ENCODE measurements around the gene ACHE. TPM values are rescaled to one million over a fixed set of nuclear protein-coding genes. Genes with fewer than 3 reads are reported as not detected.

Gene ACHE
- total RNA-seq (2022; extraction: Qiagen RNA extraction) = 2.4 to 3.2 TPM (median 3.0 TPM) in 5 replicates

GRCh38 chr7:100895701-100895955 is at the start of gene ACHE:
Gene ACHE, minus strand, starts transcription at chr7:100895888. Its CDS starts 1,656 bp downstream, at chr7:100894232.

GRCh38 chr7:100888988-100889750 is 6.5 kb downstream of the ACHE start, which contains the start of gene UFSP1:
Gene UFSP1, minus strand, starts transcription at chr7:100889715. Its CDS starts 444 bp downstream, at chr7:100889271.

GRCh38 chr7:100874577-100875355 is 20.9 kb downstream of the ACHE start, which contains the start of gene SRRT:
Gene SRRT, plus strand, starts transcription at chr7:100875103. Its CDS starts 488 bp downstream, at chr7:100875591.

DNA sequence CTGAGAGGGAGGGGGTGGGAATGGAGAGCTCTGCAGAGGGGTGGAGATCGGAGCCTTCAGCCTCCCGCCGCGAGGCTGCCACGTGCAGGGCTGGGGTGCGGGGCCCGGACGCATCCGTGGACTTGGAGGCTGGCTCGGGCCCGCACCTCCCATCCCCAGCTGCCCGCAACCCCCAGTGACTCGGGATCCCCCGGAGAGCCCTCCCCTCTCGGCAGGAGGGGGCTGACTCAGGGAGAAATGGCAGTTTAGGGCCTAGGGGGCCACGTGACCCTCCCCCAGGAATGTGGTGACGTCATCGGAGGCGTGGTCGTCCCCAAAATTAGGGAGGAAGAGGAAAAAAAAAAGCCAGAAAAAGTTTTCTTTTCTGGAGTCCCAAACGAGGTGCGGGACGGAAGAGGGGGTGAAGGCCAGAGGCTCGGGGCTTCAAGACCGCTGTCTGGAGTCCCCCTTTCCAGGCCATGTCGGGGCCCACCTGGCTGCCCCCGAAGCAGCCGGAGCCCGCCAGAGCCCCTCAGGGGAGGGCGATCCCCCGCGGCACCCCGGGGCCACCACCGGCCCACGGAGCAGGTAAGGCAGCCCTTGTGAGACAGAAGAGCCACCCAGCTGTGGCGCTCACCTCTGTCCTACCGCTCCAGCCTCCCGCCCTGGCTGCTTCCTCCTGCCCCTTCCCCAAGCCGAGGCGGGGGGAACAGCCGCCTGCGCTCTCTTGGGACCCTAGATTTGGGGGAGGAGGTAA is 28.5 kb downstream of the ACHE start, which contains the start of gene TRIP6:
TSS of gene TRIP6 (plus strand) at position 348 of the 736 bp plus-strand sequence. CDS start at position 459, 111 bp downstream.

DNA sequence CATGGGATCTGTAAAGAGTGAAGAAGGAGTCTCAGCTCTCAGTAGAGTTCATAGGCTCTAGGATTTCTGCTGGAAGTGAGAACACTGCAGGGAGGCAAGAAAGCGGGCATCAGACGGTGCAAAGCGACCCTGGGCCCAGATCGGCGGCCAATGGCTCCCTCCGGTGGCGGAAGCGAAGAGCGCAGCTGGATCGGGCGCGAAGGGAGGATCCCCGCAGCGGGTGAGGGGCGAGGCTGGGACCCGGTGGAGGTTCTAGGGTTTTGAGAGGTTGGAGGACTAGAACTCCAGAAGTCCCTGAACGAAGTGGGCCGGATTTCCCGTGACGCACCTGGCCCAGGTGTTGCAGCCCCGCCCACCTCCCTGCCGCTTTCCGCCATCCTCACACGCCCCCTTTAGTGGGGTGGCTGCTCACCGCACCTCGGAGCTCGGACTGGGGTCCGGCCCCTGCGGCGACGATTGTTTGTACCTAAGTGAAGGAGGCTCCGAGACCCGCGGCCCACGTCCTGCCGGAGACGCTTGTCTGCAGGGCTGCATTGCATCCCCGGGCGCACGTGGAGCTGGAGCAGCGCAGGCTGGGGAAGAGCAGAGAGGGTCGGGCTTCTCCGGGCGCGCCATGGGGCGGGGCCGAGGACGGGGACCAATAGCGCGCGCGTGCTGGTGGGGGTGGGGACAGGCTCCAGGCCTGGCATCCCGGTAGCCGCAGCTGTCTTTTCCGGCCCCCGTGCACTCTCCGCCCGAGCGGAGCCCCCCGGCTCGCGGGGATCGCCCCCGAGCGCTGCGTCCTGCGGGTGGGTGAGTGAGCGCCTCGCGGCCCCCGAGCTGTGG is 43.4 kb downstream of the ACHE start, which contains the start of gene SLC12A9:
TSS of gene SLC12A9 (plus strand) at position 666 of the 825 bp plus-strand sequence. CDS start 1,485 bp downstream, outside the sequence.

Other genes with a start within 250 kb of the ACHE start
- not detected in 5 replicates for gene ACTL6B, start 239.4 kb downstream of the ACHE start, total RNA-seq (2022; extraction: Qiagen RNA extraction)
- 194 to 257 TPM (median 243 TPM) in 5 replicates for gene GNB2, start 222.1 kb downstream of the ACHE start, total RNA-seq (2022; extraction: Qiagen RNA extraction)
- 14.9 to 18.4 TPM (median 16.5 TPM) in 5 replicates for gene GIGYF1, start 201.6 kb downstream of the ACHE start, total RNA-seq (2022; extraction: Qiagen RNA extraction)
- gene POP7, start 189.8 kb downstream of the ACHE start, total RNA-seq (2022; extraction: Qiagen RNA extraction) = 65.5 to 91.5 TPM (median 89.7 TPM) in 5 replicates
- not detected in 5 replicates for gene EPO, start 175.4 kb downstream of the ACHE start, total RNA-seq (2022; extraction: Qiagen RNA extraction)
- not detected in 5 replicates for gene ZAN, start 162.3 kb downstream of the ACHE start, total RNA-seq (2022; extraction: Qiagen RNA extraction)
- gene EPHB4, start 68.4 kb downstream of the ACHE start, total RNA-seq (2022; extraction: Qiagen RNA extraction) = 38.1 to 45.9 TPM (median 42.2 TPM) in 5 replicates
- 14.1 to 16.1 TPM (median 14.7 TPM) in 5 replicates for gene SLC12A9, start 43.2 kb downstream of the ACHE start, total RNA-seq (2022; extraction: Qiagen RNA extraction)
- 43.8 to 55.0 TPM (median 51.5 TPM) in 5 replicates for gene TRIP6, start 28.5 kb downstream of the ACHE start, total RNA-seq (2022; extraction: Qiagen RNA extraction)
- gene SRRT, start 20.8 kb downstream of the ACHE start, total RNA-seq (2022; extraction: Qiagen RNA extraction) = 127 to 136 TPM (median 132 TPM) in 5 replicates
- gene UFSP1, start 6.2 kb downstream of the ACHE start, total RNA-seq (2022; extraction: Qiagen RNA extraction) = 3.7 to 6.3 TPM (median 6.0 TPM) in 5 replicates
- gene MUC3A, start 53.6 kb upstream of the ACHE start, total RNA-seq (2022; extraction: Qiagen RNA extraction) = 13.5 to 23.7 TPM (median 20.2 TPM) in 5 replicates
- 12.6 to 23.9 TPM (median 19.6 TPM) in 5 replicates for gene MUC12, start 73.7 kb upstream of the ACHE start, total RNA-seq (2022; extraction: Qiagen RNA extraction)
- gene MUC17, start 124.2 kb upstream of the ACHE start, total RNA-seq (2022; extraction: Qiagen RNA extraction) = 0.01 to 0.02 TPM (median 0.02 TPM) in 5 replicates
- gene TRIM56, start 189.6 kb upstream of the ACHE start, total RNA-seq (2022; extraction: Qiagen RNA extraction) = 12.0 to 16.2 TPM (median 15.0 TPM) in 5 replicates
- gene SERPINE1, start 231.2 kb upstream of the ACHE start, total RNA-seq (2022; extraction: Qiagen RNA extraction) = 1,637 to 2,046 TPM (median 1,903 TPM) in 5 replicates

All from A549 treated with Hydrocortisone at 1 μM for 4 hours (cell line).